Retinal pigment epithelial cell (primary cell): ENCODE data around the gene GPD1.

ENCODE experiments used
- DNase-seq: peaks from one replicate; pipeline ENCODE4 v3.0.0-alpha.2; 2010; ENCODE audit warnings: low read depth
- H3K4me3 ChIP-seq: 2 replicates; pipeline ENCODE4 v1.5.1; 2011; ENCODE audit warnings: mild to moderate bottlenecking, low read length, control low read depth, moderate library complexity
- TF ChIP-seq, protein P1 (sequence below): conservative IDR thresholded peaks from 2 replicates; pipeline ENCODE4 v1.5.1; 2011; ENCODE audit warnings: low read depth, low read length, control low read depth, inconsistent platforms

The GPD1 gene

DNA sequence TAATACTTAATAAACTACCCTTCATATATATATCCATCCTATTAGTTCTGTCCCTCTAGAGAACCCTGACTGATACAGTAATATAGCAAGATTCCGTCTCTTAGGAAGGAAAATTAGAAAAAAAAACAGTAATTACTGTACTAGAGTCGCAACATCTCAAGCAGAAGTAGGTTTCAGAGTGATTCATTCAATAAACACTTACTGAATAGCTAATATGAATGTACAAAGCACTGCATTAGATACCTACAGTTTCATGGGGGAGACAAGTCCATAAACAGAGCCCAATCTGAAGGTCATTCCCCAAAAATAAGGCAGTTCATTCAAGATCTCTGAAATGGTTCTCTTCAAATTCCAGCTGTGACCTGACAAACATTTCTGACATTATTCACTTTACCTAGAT lies 53.5 kb downstream of the GPD1 start:
- no peak for DNase-seq
- TF ChIP-seq, protein P1, sequence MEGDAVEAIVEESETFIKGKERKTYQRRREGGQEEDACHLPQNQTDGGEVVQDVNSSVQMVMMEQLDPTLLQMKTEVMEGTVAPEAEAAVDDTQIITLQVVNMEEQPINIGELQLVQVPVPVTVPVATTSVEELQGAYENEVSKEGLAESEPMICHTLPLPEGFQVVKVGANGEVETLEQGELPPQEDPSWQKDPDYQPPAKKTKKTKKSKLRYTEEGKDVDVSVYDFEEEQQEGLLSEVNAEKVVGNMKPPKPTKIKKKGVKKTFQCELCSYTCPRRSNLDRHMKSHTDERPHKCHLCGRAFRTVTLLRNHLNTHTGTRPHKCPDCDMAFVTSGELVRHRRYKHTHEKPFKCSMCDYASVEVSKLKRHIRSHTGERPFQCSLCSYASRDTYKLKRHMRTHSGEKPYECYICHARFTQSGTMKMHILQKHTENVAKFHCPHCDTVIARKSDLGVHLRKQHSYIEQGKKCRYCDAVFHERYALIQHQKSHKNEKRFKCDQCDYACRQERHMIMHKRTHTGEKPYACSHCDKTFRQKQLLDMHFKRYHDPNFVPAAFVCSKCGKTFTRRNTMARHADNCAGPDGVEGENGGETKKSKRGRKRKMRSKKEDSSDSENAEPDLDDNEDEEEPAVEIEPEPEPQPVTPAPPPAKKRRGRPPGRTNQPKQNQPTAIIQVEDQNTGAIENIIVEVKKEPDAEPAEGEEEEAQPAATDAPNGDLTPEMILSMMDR, result no peak
- H3K4me3 ChIP-seq, result no peak overlapping the region

DNA sequence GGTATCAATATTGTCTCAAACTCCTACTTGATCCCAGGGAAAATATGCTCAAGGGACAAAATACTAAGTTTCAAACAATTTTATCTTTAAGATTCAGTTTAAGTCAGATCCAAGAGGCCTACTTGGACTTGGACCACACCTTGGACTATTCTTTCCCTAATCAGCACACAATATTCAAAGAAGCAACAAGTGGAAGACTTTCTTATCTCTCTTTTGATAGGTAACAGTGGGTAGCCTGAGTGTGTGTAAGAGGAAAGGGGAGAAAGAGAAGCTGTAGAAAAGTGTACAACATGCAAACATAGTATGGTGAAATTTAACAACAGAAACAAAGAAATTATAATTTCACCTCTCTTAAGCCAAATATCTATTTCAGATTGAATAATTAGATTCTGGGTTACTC lies 56.8 kb downstream of the GPD1 start:
- H3K4me3 ChIP-seq, result no peak overlapping the region
- TF ChIP-seq, protein P1, result no peak
- DNase-seq, result no peak
